Activated CD8-positive, alpha-beta memory T cell treated with anti-CD3 and anti-CD28 coated beads, Interleukin-2, amount 50 U/mL, for 1 hour (primary cell): ENCODE results near the gene FCER2.
"Not testable (repeated sequence)": the region's sequence is repeated elsewhere in the genome, so short reads cannot be mapped to it uniquely, and the experiment has no call there.

Experiments used
- DNase-seq: peaks from one replicate; pipeline ENCODE4 v3.0.0-alpha.2; 2020; ENCODE audit errors: extremely low read depth

The FCER2 gene

GRCh38 chr19:7647156-7647555 lies 54.8 kb downstream of the FCER2 start:
- no peak for DNase-seq

GRCh38 chr19:7646426-7646700 lies 55.6 kb downstream of the FCER2 start:
- DNase-seq = no peak

GRCh38 chr19:7645656-7646425 lies 56.1 kb downstream of the FCER2 start:
- DNase-seq = no peak

- DNase-seq = no peak
Measured at GRCh38 chr19:7645163-7645562, 56.8 kb downstream of the FCER2 start.

GRCh38 chr19:7644550-7644877 lies 57.4 kb downstream of the FCER2 start:
- no peak for DNase-seq

GRCh38 chr19:7643629-7644549 lies 58.0 kb downstream of the FCER2 start:
- DNase-seq = not testable (repeated sequence)

GRCh38 chr19:7643031-7643415 lies 58.9 kb downstream of the FCER2 start:
- DNase-seq = no peak

- no peak for DNase-seq
Measured at GRCh38 chr19:7642295-7643030, 59.5 kb downstream of the FCER2 start.

- no peak for DNase-seq
Measured at GRCh38 chr19:7641290-7642276, 60.3 kb downstream of the FCER2 start.

GRCh38 chr19:7640803-7641202 lies 61.1 kb downstream of the FCER2 start:
- DNase-seq = no peak

GRCh38 chr19:7639863-7640348 lies 62.0 kb downstream of the FCER2 start:
- DNase-seq = no peak

GRCh38 chr19:7638802-7639465 lies 63.0 kb downstream of the FCER2 start:
- DNase-seq = no peak
